PC-3 (cell line): ENCODE measurements around the gene ANKS1B. TPM values are rescaled to one million over a fixed set of nuclear protein-coding genes. Genes with fewer than 3 reads are reported as not detected.

Experiments
- ATAC-seq: fragments of 200-7000 bp; cut with Tn5 transposase; 2 replicates; pipeline ENCODE4 v1.9.1; 2020; ENCODE audit warnings: mild to moderate bottlenecking, moderate library complexity
- BruUV-seq: library from RNA; stranded (reverse); fragments of 400-500 nt; replicated peaks from 2 replicates; lab custom pipeline; 2021; lab: Mats Ljungman, UMichigan
- CTCF ChIA-PET: fragments of 300-600 bp; sonication (Branson Sonifier 250); formaldehyde crosslinking; loops from one replicate; lab custom pipeline; 2022; ENCODE audit warnings: antibody characterized with exemption; lab: Charles Lee
- POLR2A ChIA-PET: fragments of 300-600 bp; sonication (Branson Sonifier 250); formaldehyde crosslinking; loops from one replicate; lab custom pipeline; 2022; ENCODE audit warnings: antibody characterized with exemption; ENCODE audit not compliant: unreplicated experiment; lab: Charles Lee
- DNase-seq: peaks from one replicate; pipeline ENCODE4 v3.0.0-alpha.2; 2015
- H2AFZ ChIP-seq: fragments of 300-600 bp; sonication (generic); 2 replicates; pipeline ENCODE4 v1.6.0; 2016; ENCODE audit warnings: antibody characterized with exemption, low read length
- H3F3A ChIP-seq: fragments of 300-600 bp; sonication (generic); one replicate; pipeline ENCODE4 v1.6.0; 2017; ENCODE audit warnings: antibody characterized with exemption, low read length, control low read depth, mild to moderate bottlenecking; ENCODE audit not compliant: unreplicated experiment
- H3K27ac ChIP-seq: fragments of 300-600 bp; sonication (generic); 2 replicates; pipeline ENCODE4 v1.5.1; 2016; ENCODE audit warnings: mild to moderate bottlenecking, low read length
- H3K27me3 ChIP-seq: fragments of 300-600 bp; sonication (generic); 2 replicates; pipeline ENCODE4 v1.6.1; 2016; ENCODE audit warnings: low read length, mixed read lengths
- H3K36me3 ChIP-seq: fragments of 300-600 bp; sonication (generic); 2 replicates; pipeline ENCODE4 v1.6.1; 2016; ENCODE audit warnings: low read depth, mixed run types, low read length, mixed read lengths
- H3K4me1 ChIP-seq: fragments of 300-600 bp; sonication (generic); 2 replicates; pipeline ENCODE4 v1.5.1; 2016; ENCODE audit warnings: low read length; ENCODE audit not compliant: insufficient read depth
- H3K4me2 ChIP-seq: fragments of 300-600 bp; sonication (generic); 2 replicates; pipeline ENCODE4 v1.6.0; 2016; ENCODE audit warnings: low read length
- H3K4me3 ChIP-seq: fragments of 300-600 bp; sonication (generic); 2 replicates; pipeline ENCODE4 v1.5.1; 2016; ENCODE audit warnings: mild to moderate bottlenecking, low read length, mixed read lengths
- H3K79me2 ChIP-seq: fragments of 300-600 bp; sonication (generic); 2 replicates; pipeline ENCODE4 v1.6.1; 2017; ENCODE audit warnings: low read length, mixed read lengths
- H3K9ac ChIP-seq: fragments of 300-600 bp; sonication (generic); 2 replicates; pipeline ENCODE4 v1.6.0; 2016; ENCODE audit warnings: mild to moderate bottlenecking, low read length
- H3K9me2 ChIP-seq: fragments of 300-600 bp; sonication (generic); replicated peaks from 2 replicates; pipeline ENCODE4 v1.6.1; 2016; ENCODE audit warnings: mixed run types, low read length, mixed read lengths
- H3K9me3 ChIP-seq: fragments of 300-600 bp; sonication (generic); 2 replicates; pipeline ENCODE4 v1.6.1; 2016; ENCODE audit warnings: low read length, mixed read lengths
- H4K20me1 ChIP-seq: fragments of 300-600 bp; sonication (generic); 2 replicates; pipeline ENCODE4 v1.6.1; 2016; ENCODE audit warnings: low read length, mixed read lengths
- CTCF ChIP-seq: fragments of 300-600 bp; sonication (generic); conservative IDR thresholded peaks from 2 replicates; pipeline ENCODE4 v1.5.1; 2017; ENCODE audit warnings: antibody characterized with exemption, low read depth, mild to moderate bottlenecking, low read length
- EZH2 ChIP-seq: fragments of 300-600 bp; sonication (generic); IDR thresholded peaks from one replicate; pipeline ENCODE4 v1.6.1; 2017; ENCODE audit warnings: antibody characterized with exemption, mild to moderate bottlenecking, low read length; ENCODE audit not compliant: unreplicated experiment
- EZH2phosphoT487 ChIP-seq: fragments of 300-600 bp; sonication (generic); IDR thresholded peaks from 2 replicates; pipeline ENCODE4 v1.6.1; 2018; ENCODE audit warnings: mild to moderate bottlenecking, antibody characterized with exemption, low read length, borderline replicate concordance
- intact Hi-C: fragments of 100-400 bp; cut with micrococcal nuclease; formaldehyde crosslinking; loops from 2 replicates; pipeline ENCODE4 v1.9.0; 2023
- total RNA-seq: library from RNA; depleted of rRNA; stranded (reverse); fragments of >200 nt; gene quantifications from 2 replicates; pipeline ENCODE4 v1.2.3, GENCODE V29; 2014

ANKS1B gene
- total RNA-seq, 1 experiment from 2014 or later: 0.07 TPM

DNA sequence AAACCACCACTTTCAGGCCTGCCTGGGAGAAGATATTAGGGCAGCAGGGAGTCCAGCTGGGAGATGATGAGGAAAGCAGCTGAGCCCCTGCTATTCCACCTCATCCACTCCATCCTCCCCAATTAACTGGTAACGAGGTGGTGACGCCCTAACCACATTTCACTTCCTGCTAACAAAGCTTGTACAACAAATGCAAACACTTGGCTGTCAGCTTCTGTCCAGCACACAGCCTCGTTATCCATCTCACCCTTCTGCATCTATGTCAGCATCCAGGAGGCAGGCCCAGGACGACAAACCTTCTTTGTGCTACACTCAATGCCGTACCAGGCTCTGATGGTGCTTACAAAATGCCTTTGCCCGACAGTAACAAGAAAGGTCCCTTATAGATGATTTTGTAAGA is 1114.2 kb downstream of the ANKS1B start:
- intact Hi-C loops: no loop called here
- Histone ChIP-seq H3F3A (no peaks in the 10 kb centered on the region), H3K9me3 (no peaks in the 10 kb centered on the region), H3K36me3 (no peaks in the 10 kb centered on the region), H3K4me1 (no peaks in the 10 kb centered on the region), H3K9ac (no peak overlapping the region), H3K4me3 (no peak overlapping the region), H4K20me1 (no peaks in the 10 kb centered on the region), H3K27ac (no peak overlapping the region), H3K9me2 (no peaks in the 10 kb centered on the region), H2AFZ (no peak overlapping the region), H3K27me3 (peaks cover 80% of the 10 kb centered on the region), H3K79me2 (no peaks in the 10 kb centered on the region), H3K4me2 (no peak overlapping the region)
- POLR2A ChIA-PET: no interaction called here
- DNase-seq (no peak), ATAC-seq (no peak)
- BruUV-seq: no TSS peak
- TF ChIP-seq EZH2: no peak
- no peak for TF ChIP-seq CTCF
- no peak for TF ChIP-seq EZH2phosphoT487
- CTCF ChIA-PET: no interaction called here

DNA sequence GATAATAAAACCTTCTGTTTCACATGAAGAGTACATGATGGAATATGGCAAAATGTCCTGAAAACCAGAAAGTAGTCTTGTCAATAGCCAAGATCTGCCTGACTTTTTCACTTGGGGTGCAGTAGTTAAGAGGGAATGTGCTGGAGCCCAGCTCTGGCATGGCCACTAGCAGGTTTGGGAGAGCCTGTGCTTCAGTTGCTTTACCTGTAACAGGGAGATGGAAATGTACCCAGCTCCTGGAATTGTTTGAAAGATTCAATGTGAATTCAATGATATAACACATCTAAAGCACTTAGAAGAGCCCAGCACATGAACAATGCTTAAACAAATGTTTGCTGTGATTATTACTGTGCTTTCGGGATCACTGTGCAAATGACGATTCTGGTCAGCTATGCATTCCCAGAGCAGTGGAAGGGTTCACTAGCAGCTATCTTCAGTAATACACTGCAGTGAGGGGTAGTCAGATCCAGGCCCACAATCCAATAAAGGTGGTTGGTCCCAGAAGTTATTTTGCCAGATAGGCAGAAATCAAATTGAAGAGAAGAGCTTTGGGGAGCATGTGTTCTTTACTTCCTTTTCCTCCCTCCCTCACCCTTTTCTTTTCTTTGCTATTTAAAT is 1114.7 kb downstream of the ANKS1B start:
- no peak overlapping the region for H3K4me3 ChIP-seq
- H3K36me3 ChIP-seq: no peaks in the 10 kb centered on the region
- no peak overlapping the region for H3K9ac ChIP-seq
- H3K9me2 ChIP-seq: no peaks in the 10 kb centered on the region
- intact Hi-C loops: no loop called here
- no peaks in the 10 kb centered on the region for H3K79me2 ChIP-seq
- DNase-seq (no peak), ATAC-seq (no peak)
- H3K27me3 ChIP-seq: peaks cover 80% of the 10 kb centered on the region
- no peak overlapping the region for H3K27ac ChIP-seq
- H3K4me2 ChIP-seq: no peak overlapping the region
- no peaks in the 10 kb centered on the region for H4K20me1 ChIP-seq
- CTCF ChIA-PET: no interaction called here
- H2AFZ ChIP-seq: no peak overlapping the region
- no peaks in the 10 kb centered on the region for H3F3A ChIP-seq
- H3K4me1 ChIP-seq: no peaks in the 10 kb centered on the region
- no peak for TF ChIP-seq CTCF
- TF ChIP-seq EZH2phosphoT487: no peak
- TF ChIP-seq EZH2: no peak
- no TSS peak for BruUV-seq
- H3K9me3 ChIP-seq: no peaks in the 10 kb centered on the region
- POLR2A ChIA-PET: no interaction called here

- H3K4me2 ChIP-seq: no peak overlapping the region
- ATAC-seq (no peak), DNase-seq (no peak)
- no peak overlapping the region for H3K27ac ChIP-seq
- H3K9ac ChIP-seq: no peak overlapping the region
- H3K36me3 ChIP-seq: no peaks in the 10 kb centered on the region
- no peaks in the 10 kb centered on the region for H4K20me1 ChIP-seq
- H3F3A ChIP-seq: no peaks in the 10 kb centered on the region
- intact Hi-C loops: no loop called here
- TF ChIP-seq EZH2phosphoT487 (no peak), EZH2 (no peak), CTCF (no peak)
- no peaks in the 10 kb centered on the region for H3K79me2 ChIP-seq
- H3K4me1 ChIP-seq: no peaks in the 10 kb centered on the region
- BruUV-seq: no TSS peak
- no peak overlapping the region for H3K4me3 ChIP-seq
- no peak overlapping the region for H2AFZ ChIP-seq
- peaks cover 67% of the 10 kb centered on the region for H3K27me3 ChIP-seq
- no peaks in the 10 kb centered on the region for H3K9me3 ChIP-seq
- no peaks in the 10 kb centered on the region for H3K9me2 ChIP-seq
- CTCF ChIA-PET: no interaction called here
- POLR2A ChIA-PET: no interaction called here
Observed at GRCh38 chr12:98868538-98868937, 1116.2 kb downstream of the ANKS1B start.
